Testis (tissue), 3 donors: Measurements from ENCODE around the gene THAP4. TPM values are rescaled to one million over a fixed set of nuclear protein-coding genes. Genes with fewer than 3 reads are reported as not detected.

Experiments
- DNase-seq: peaks from one replicate; pipeline ENCODE4 v3.0.0-alpha.2; 2019
- H3K27ac ChIP-seq, 2 donors: fragments of 200-600 bp; sonication (generic); one replicate each; pipeline ENCODE4 v1.5.1; 2019
- H3K27me3 ChIP-seq: fragments of 200-600 bp; sonication (generic); one replicate; pipeline ENCODE4 v1.5.1; 2019
- H3K36me3 ChIP-seq: fragments of 200-600 bp; sonication (generic); one replicate; pipeline ENCODE4 v1.5.1; 2017; ENCODE audit warnings: low read depth; ENCODE audit errors: missing control alignments
- H3K4me1 ChIP-seq: fragments of 200-600 bp; sonication (generic); one replicate; pipeline ENCODE4 v1.5.1; 2019
- H3K4me3 ChIP-seq, 2 donors: fragments of 200-600 bp; sonication (generic); one replicate each; pipeline ENCODE4 v1.5.1; 2017 to 2019
- H3K9me3 ChIP-seq: fragments of 200-600 bp; sonication (generic); one replicate; pipeline ENCODE4 v1.5.1; 2017
- CTCF ChIP-seq, 3 experiments: fragments of 450-650 bp in 2 of 3; fragments of 200-600 bp in 1 of 3; sonication (generic) in 1 of 3; IDR thresholded peaks; one replicate each; pipeline ENCODE4 v1.5.1; 2016 to 2019; ENCODE audit warnings: antibody characterized with exemption in 3 of 3, mild to moderate bottlenecking in 2 of 3, moderate library complexity in 1 of 3
- POLR2A ChIP-seq: fragments of 450-650 bp; IDR thresholded peaks from one replicate; pipeline ENCODE4 v1.6.1; 2017; ENCODE audit warnings: antibody characterized with exemption, mild to moderate bottlenecking, moderate library complexity
- WGBS, 2 donors: methylation state at CpG; one replicate each; pipeline ENCODE4 v1.1.5; 2018; 5-methylcytosine and 5-hydroxymethylcytosine counted together
- intact Hi-C: fragments of 100-400 bp; cut with DNase I; formaldehyde crosslinking; loops from one replicate; pipeline ENCODE4 v1.15.1; 2023; ENCODE audit warnings: low total_unique reads
- polyA plus RNA-seq: library from polyadenylated mRNA; stranded (reverse); fragments of 350-450 nt; fragmentation: Illumina TruSeq; extraction: RNeasy Lipid Tissue Mini Kit (QIAGEN cat#74804); gene quantifications from one replicate; pipeline ENCODE4 v1.2.3, GENCODE V29; 2014; ENCODE audit warnings: low read depth, low replicate concordance; ENCODE audit not compliant: insufficient read depth
- total RNA-seq, 2 donors: library from RNA; depleted of rRNA; stranded (reverse); fragments of >200 nt; gene quantifications; one replicate each; pipeline ENCODE4 v1.2.3, GENCODE V29; 2016

The THAP4 gene
- total and polyA plus RNA-seq, 3 donors from 2014 or later, result 61.3 to 73.5 (median 73.5) TPM

GRCh38 chr2:241613017-241613780, 23.8 kb downstream of the THAP4 start:
- H3K36me3 ChIP-seq, result no peaks in the 10 kb centered on the region
- intact Hi-C loops, result no loop called here
- DNase-seq, result peak; percentile 56
- WGBS, 2 donors, result 70 to 74% methylated on average over 15 of the region's 15 CpGs
- no peak overlapping the region for H3K27ac ChIP-seq
- TF ChIP-seq CTCF (IDR thresholded peaks at IDR 0.05) (no peak), POLR2A (no peak)
- H3K9me3 ChIP-seq, result no peaks in the 10 kb centered on the region
- H3K27me3 ChIP-seq, result no peaks in the 10 kb centered on the region
- no peak overlapping the region for H3K4me3 ChIP-seq
- peaks cover 34% of the 10 kb centered on the region for H3K4me1 ChIP-seq

GRCh38 chr2:241612156-241613016, 24.6 kb downstream of the THAP4 start:
- WGBS, 2 donors, result 74 to 80% methylated on average over 20 of the region's 20 CpGs
- Histone ChIP-seq H3K9me3 (no peaks in the 10 kb centered on the region), H3K4me3 (no peak overlapping the region), H3K27me3 (no peaks in the 10 kb centered on the region), H3K27ac (peak overlapping the region in 1 of 2 donors; percentile 53), H3K36me3 (no peaks in the 10 kb centered on the region), H3K4me1 (peaks cover 27% of the 10 kb centered on the region)
- peak; percentile 75 for DNase-seq
- TF ChIP-seq CTCF (IDR thresholded peaks at IDR 0.05) (no peak), POLR2A (no peak)
- intact Hi-C loops, result no loop called here

GRCh38 chr2:241611062-241611461, 25.9 kb downstream of the THAP4 start:
- H3K9me3 ChIP-seq, result no peaks in the 10 kb centered on the region
- DNase-seq, result no peak
- H3K27ac ChIP-seq, result peak overlapping the region; percentile 73 to 86
- 81 to 91% methylated on average over 12 to 13 of the region's 13 CpGs for WGBS, 2 donors
- intact Hi-C loops, result no loop called here
- no peak overlapping the region for H3K4me3 ChIP-seq
- TF ChIP-seq CTCF (IDR thresholded peaks at IDR 0.05), result no peak
- TF ChIP-seq POLR2A, result no peak
- peaks cover 25% of the 10 kb centered on the region for H3K4me1 ChIP-seq
- no peaks in the 10 kb centered on the region for H3K36me3 ChIP-seq
- H3K27me3 ChIP-seq, result no peaks in the 10 kb centered on the region

- Histone ChIP-seq H3K27me3 (no peaks in the 10 kb centered on the region), H3K27ac (peak overlapping the region; percentile 73 to 86), H3K4me1 (peaks cover 25% of the 10 kb centered on the region), H3K9me3 (no peaks in the 10 kb centered on the region), H3K4me3 (peak overlapping the region; percentile 48 to 66), H3K36me3 (no peaks in the 10 kb centered on the region)
- TF ChIP-seq CTCF (IDR thresholded peaks at IDR 0.05), result peak; percentile 54 to 61 (median 56)
- TF ChIP-seq POLR2A, result no peak
- 5 to 14% methylated on average over 29 to 76 of the region's 76 CpGs for WGBS, 2 donors
- intact Hi-C loops, result no loop called here
- DNase-seq, result peak; percentile 85
These were observed 26.8 kb downstream of the THAP4 start for GRCh38 chr2:241609859-241610793.
